IMR-90 (cell line): ENCODE results near the gene ZSCAN10. TPM values are rescaled to one million over a fixed set of nuclear protein-coding genes. Genes with fewer than 3 reads are reported as not detected.

Source experiments
- ATAC-seq: fragments of 200-7000 bp; cut with Tn5 transposase; 2 replicates; pipeline ENCODE4 v1.9.1; 2020; ENCODE audit warnings: low read depth, mild to moderate bottlenecking, moderate library complexity
- BruUV-seq: library from RNA; stranded (reverse); fragments of 400-500 nt; replicated peaks from 2 replicates; lab custom pipeline; 2021; lab: Mats Ljungman, UMichigan
- CTCF ChIA-PET: fragments of 300-600 bp; formaldehyde crosslinking; extraction: SDS; loops from one replicate; lab custom pipeline; 2021; ENCODE audit warnings: antibody characterized with exemption; lab: Yijun Ruan, JAX
- POLR2A ChIA-PET: fragments of 300-600 bp; sonication (Branson Sonifier 250); formaldehyde crosslinking; loops from one replicate; lab custom pipeline; 2022; ENCODE audit warnings: antibody characterized with exemption; ENCODE audit not compliant: unreplicated experiment; lab: Charles Lee
- DNase-seq: peaks from one replicate; pipeline ENCODE4 v3.0.0; 2013
- H2AFZ ChIP-seq: replicated peaks from 2 replicates; pipeline ENCODE3; 2013; ENCODE audit warnings: low read length, mild to moderate bottlenecking; ENCODE audit not compliant: poor library complexity
- H2AK5ac ChIP-seq: 2 replicates; pipeline ENCODE4 v1.6.1; 2013; ENCODE audit warnings: low read depth, low read length, inconsistent platforms
- H2AK9ac ChIP-seq: replicated peaks from 2 replicates; pipeline ENCODE3; 2013; ENCODE audit warnings: mild to moderate bottlenecking, low read depth, low read length, moderate library complexity; ENCODE audit not compliant: poor library complexity
- H2BK120ac ChIP-seq: 2 replicates; pipeline ENCODE4 v1.6.1; 2013; ENCODE audit warnings: low read depth, low read length, inconsistent platforms
- H2BK15ac ChIP-seq: 3 replicates; pipeline ENCODE4 v1.6.1; 2013; ENCODE audit warnings: low read depth, low read length, inconsistent platforms
- H2BK20ac ChIP-seq: 2 replicates; pipeline ENCODE4 v1.6.1; 2013; ENCODE audit warnings: low read depth, mild to moderate bottlenecking, inconsistent platforms, low read length, moderate library complexity
- H2BK5ac ChIP-seq: 2 replicates; pipeline ENCODE4 v1.6.1; 2013; ENCODE audit warnings: mild to moderate bottlenecking, low read depth, low read length, inconsistent platforms; ENCODE audit not compliant: poor library complexity, severe bottlenecking
- H3K14ac ChIP-seq: replicated peaks from 2 replicates; pipeline ENCODE4 v1.6.1; 2013; ENCODE audit warnings: low read depth, low read length, inconsistent platforms
- H3K18ac ChIP-seq: 2 replicates; pipeline ENCODE4 v1.6.1; 2013; ENCODE audit warnings: low read depth, low read length, control low read depth
- H3K23ac ChIP-seq: 2 replicates; pipeline ENCODE4 v1.6.1; 2013; ENCODE audit warnings: low read depth, low read length, inconsistent platforms
- H3K27ac ChIP-seq: 2 replicates; pipeline ENCODE4 v1.5.1; 2013; ENCODE audit warnings: mild to moderate bottlenecking, control low read depth, low read length; ENCODE audit not compliant: insufficient read depth
- H3K27me3 ChIP-seq: 2 replicates; pipeline ENCODE4 v1.6.1; 2013; ENCODE audit warnings: low read length; ENCODE audit not compliant: control insufficient read depth, insufficient read depth
- H3K36me3 ChIP-seq: 2 replicates; pipeline ENCODE4 v1.6.1; 2013; ENCODE audit warnings: low read length, mixed read lengths; ENCODE audit not compliant: control insufficient read depth, insufficient read depth
- H3K4ac ChIP-seq: 2 replicates; pipeline ENCODE4 v1.6.1; 2013; ENCODE audit warnings: low read depth, low read length, inconsistent platforms
- H3K4me1 ChIP-seq: 2 replicates; pipeline ENCODE4 v1.6.1; 2013; ENCODE audit warnings: low read length, mixed read lengths; ENCODE audit not compliant: control insufficient read depth, insufficient read depth
- H3K4me2 ChIP-seq: 2 replicates; pipeline ENCODE4 v1.6.1; 2013; ENCODE audit warnings: low read depth, mild to moderate bottlenecking, control low read depth, low read length, moderate library complexity
- H3K4me3 ChIP-seq: 2 replicates; pipeline ENCODE4 v1.5.1; 2013; ENCODE audit warnings: low read depth, mild to moderate bottlenecking, control low read depth, low read length, moderate library complexity; ENCODE audit not compliant: insufficient read depth
- H3K56ac ChIP-seq: 2 replicates; pipeline ENCODE4 v1.6.1; 2013; ENCODE audit warnings: low read length, inconsistent platforms; ENCODE audit not compliant: insufficient read depth; ENCODE audit errors: extremely low read depth
- H3K79me1 ChIP-seq, 2 experiments: 2 replicates each; pipeline ENCODE4 v1.6.1; 2013; ENCODE audit warnings: low read length in 2 of 2, inconsistent platforms in 1 of 2, low read depth in 1 of 2
- H3K9ac ChIP-seq: 2 replicates; pipeline ENCODE4 v1.6.1; 2013; ENCODE audit warnings: low read depth, low read length, control low read depth
- H3K9me1 ChIP-seq: 2 replicates; pipeline ENCODE4 v1.6.1; 2013; ENCODE audit warnings: low read length, inconsistent platforms; ENCODE audit not compliant: insufficient read depth
- H3K9me3 ChIP-seq: 2 replicates; pipeline ENCODE4 v1.6.1; 2013; ENCODE audit warnings: low read length; ENCODE audit not compliant: control insufficient read depth, insufficient read depth
- H4K20me1 ChIP-seq: 2 replicates; pipeline ENCODE4 v1.6.1; 2013; ENCODE audit warnings: low read length, inconsistent platforms; ENCODE audit not compliant: insufficient read depth
- H4K5ac ChIP-seq: 2 replicates; pipeline ENCODE4 v1.6.1; 2013; ENCODE audit warnings: mild to moderate bottlenecking, low read depth, low read length, control low read depth
- H4K8ac ChIP-seq, 2 experiments: 2 replicates each; pipeline ENCODE4 v1.6.1; 2013; ENCODE audit warnings: low read depth in 2 of 2, low read length in 2 of 2, control low read depth in 1 of 2, inconsistent platforms in 1 of 2
- H4K91ac ChIP-seq: 2 replicates; pipeline ENCODE4 v1.6.1; 2013; ENCODE audit warnings: low read depth, low read length, inconsistent platforms; ENCODE audit not compliant: insufficient read depth
- BHLHE40 ChIP-seq: fragments of 150-350 bp; IDR thresholded peaks from 2 replicates; pipeline ENCODE4 v1.6.1; 2016; ENCODE audit warnings: mild to moderate bottlenecking, low read depth, low read length
- CEBPB ChIP-seq: IDR thresholded peaks from 2 replicates; pipeline ENCODE4 v1.6.1; 2012; ENCODE audit warnings: low read depth, low read length, improper control_type of control experiment
- FOS ChIP-seq: fragments of 150-350 bp; IDR thresholded peaks from 2 replicates; pipeline ENCODE4 v1.6.1; 2016; ENCODE audit warnings: low read depth, low read length
- MAFK ChIP-seq: IDR thresholded peaks from 2 replicates; pipeline ENCODE4 v1.6.1; 2012; ENCODE audit warnings: low read depth, low read length, improper control_type of control experiment
- MAZ ChIP-seq: IDR thresholded peaks from 2 replicates; pipeline ENCODE4 v1.6.1; 2012; ENCODE audit warnings: low read depth, mild to moderate bottlenecking, low read length, improper control_type of control experiment, moderate library complexity, borderline replicate concordance
- MXI1 ChIP-seq: IDR thresholded peaks from 2 replicates; pipeline ENCODE4 v1.6.1; 2012; ENCODE audit warnings: low read depth, mild to moderate bottlenecking, low read length, moderate library complexity, borderline replicate concordance
- SMC3 ChIP-seq: fragments of 150-350 bp; IDR thresholded peaks from 2 replicates; pipeline ENCODE4 v1.6.1; 2016; ENCODE audit warnings: low read depth, mild to moderate bottlenecking, antibody characterized with exemption, low read length, moderate library complexity
- WGBS, 2 experiments: methylation state at CpG; one replicate each; pipeline versions ENCODE4 v1.1.5 to v1.1.7; 2013; ENCODE audit warnings: missing lambda C conversion rate in 2 of 2; ENCODE audit not compliant: insufficient read length in 1 of 2; ENCODE audit errors: extremely low coverage in 2 of 2; 5-methylcytosine and 5-hydroxymethylcytosine counted together
- dilution Hi-C: fragments of 300-500 bp; cut with HindIII; formaldehyde crosslinking; loops from one replicate; pipeline ENCODE4 v1.14.3; 2018; ENCODE audit warnings: low sequenced_read_pairs; ENCODE audit not compliant: unreplicated experiment
- in situ Hi-C: fragments of 300-500 bp; cut with MboI; formaldehyde crosslinking; loops from 3 replicates; pipeline ENCODE4 v1.14.3; 2019; ENCODE audit warnings: low sequenced_read_pairs, inconsistent platforms, mixed read lengths
- intact Hi-C: fragments of 100-400 bp; cut with micrococcal nuclease; formaldehyde crosslinking; loops from 2 replicates; pipeline ENCODE4 v1.10.0; 2022
- polyA plus RNA-seq, 3 experiments: library from polyadenylated mRNA; depleted of rRNA; stranded (reverse); fragments of >200 nt; gene quantifications; 2 replicates each; pipeline ENCODE4 v1.2.3, GENCODE V29; 2012; ENCODE audit warnings: low replicate concordance in 1 of 3
- total RNA-seq: library from RNA; depleted of rRNA; stranded (reverse); fragments of >200 nt; gene quantifications from 2 replicates; pipeline ENCODE4 v1.2.3, GENCODE V29; 2012
- TF ChIP-seq, protein P1 (sequence below): conservative IDR thresholded peaks from 2 replicates; pipeline ENCODE4 v1.5.1; 2012; ENCODE audit warnings: mild to moderate bottlenecking, low read depth, low read length, improper control_type of control experiment
- TF ChIP-seq, protein P2 (sequence below): fragments of 150-350 bp; IDR thresholded peaks from 2 replicates; pipeline ENCODE4 v1.6.1; 2016; ENCODE audit warnings: low read depth, mild to moderate bottlenecking, low read length, moderate library complexity, borderline replicate concordance

ZSCAN10 gene
- total and polyA plus RNA-seq, 2 of the 4 experiments (the other 2 are of a cell fraction): not detected

DNA sequence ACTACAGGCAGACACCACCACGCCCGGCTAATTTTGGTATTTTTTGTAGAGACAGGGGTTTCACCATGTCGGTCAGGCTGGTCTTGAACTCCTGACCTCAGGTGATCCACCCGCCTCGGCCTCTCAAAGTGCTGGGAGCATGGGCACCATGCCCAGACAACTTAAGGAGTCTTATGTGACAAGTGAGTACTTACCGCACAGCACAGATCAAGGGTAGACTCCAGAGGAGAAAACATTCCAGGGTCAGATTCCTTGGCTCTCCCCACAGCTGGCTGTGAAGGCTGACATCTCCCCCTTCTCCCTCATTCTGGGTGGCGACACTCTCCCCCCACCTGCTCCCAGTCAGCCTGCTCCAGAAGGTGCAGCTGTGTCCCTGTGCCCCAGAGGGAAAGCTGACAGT is 10.6 kb downstream of the ZSCAN10 start:
- no peaks in the 10 kb centered on the region for H3K9me3 ChIP-seq
- H4K20me1 ChIP-seq: no peaks in the 10 kb centered on the region
- POLR2A ChIA-PET: no interaction called here
- no peak overlapping the region for H2BK5ac ChIP-seq
- no peak overlapping the region for H2BK15ac ChIP-seq
- H3K27me3 ChIP-seq: peaks cover 28% of the 10 kb centered on the region
- no peak overlapping the region for H3K4ac ChIP-seq
- in situ Hi-C loops (no loop called here), dilution Hi-C loops (no loop called here), intact Hi-C loops (no loop called here)
- H3K23ac ChIP-seq: no peak overlapping the region
- H2AK5ac ChIP-seq: no peak overlapping the region
- H4K91ac ChIP-seq: no peak overlapping the region
- no peak overlapping the region for H4K5ac ChIP-seq
- no peaks in the 10 kb centered on the region for H3K4me1 ChIP-seq
- H4K8ac ChIP-seq: no peak overlapping the region
- no peak overlapping the region for H3K9ac ChIP-seq
- BruUV-seq: no TSS peak
- H3K79me1 ChIP-seq: no peaks in the 10 kb centered on the region
- H3K18ac ChIP-seq: no peak overlapping the region
- H3K9me1 ChIP-seq: no peaks in the 10 kb centered on the region
- H2BK120ac ChIP-seq: no peak overlapping the region
- CTCF ChIA-PET: no interaction called here
- no peak overlapping the region for H3K4me3 ChIP-seq
- H3K27ac ChIP-seq: no peak overlapping the region
- H3K56ac ChIP-seq: no peak overlapping the region
- H2BK20ac ChIP-seq: no peak overlapping the region
- TF ChIP-seq CEBPB (no peak), MAFK (no peak), SMC3 (no peak), MAZ (no peak), MXI1 (no peak), BHLHE40 (no peak), FOS (no peak)
- TF ChIP-seq, protein P1, sequence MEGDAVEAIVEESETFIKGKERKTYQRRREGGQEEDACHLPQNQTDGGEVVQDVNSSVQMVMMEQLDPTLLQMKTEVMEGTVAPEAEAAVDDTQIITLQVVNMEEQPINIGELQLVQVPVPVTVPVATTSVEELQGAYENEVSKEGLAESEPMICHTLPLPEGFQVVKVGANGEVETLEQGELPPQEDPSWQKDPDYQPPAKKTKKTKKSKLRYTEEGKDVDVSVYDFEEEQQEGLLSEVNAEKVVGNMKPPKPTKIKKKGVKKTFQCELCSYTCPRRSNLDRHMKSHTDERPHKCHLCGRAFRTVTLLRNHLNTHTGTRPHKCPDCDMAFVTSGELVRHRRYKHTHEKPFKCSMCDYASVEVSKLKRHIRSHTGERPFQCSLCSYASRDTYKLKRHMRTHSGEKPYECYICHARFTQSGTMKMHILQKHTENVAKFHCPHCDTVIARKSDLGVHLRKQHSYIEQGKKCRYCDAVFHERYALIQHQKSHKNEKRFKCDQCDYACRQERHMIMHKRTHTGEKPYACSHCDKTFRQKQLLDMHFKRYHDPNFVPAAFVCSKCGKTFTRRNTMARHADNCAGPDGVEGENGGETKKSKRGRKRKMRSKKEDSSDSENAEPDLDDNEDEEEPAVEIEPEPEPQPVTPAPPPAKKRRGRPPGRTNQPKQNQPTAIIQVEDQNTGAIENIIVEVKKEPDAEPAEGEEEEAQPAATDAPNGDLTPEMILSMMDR: no peak
- TF ChIP-seq, protein P2, sequence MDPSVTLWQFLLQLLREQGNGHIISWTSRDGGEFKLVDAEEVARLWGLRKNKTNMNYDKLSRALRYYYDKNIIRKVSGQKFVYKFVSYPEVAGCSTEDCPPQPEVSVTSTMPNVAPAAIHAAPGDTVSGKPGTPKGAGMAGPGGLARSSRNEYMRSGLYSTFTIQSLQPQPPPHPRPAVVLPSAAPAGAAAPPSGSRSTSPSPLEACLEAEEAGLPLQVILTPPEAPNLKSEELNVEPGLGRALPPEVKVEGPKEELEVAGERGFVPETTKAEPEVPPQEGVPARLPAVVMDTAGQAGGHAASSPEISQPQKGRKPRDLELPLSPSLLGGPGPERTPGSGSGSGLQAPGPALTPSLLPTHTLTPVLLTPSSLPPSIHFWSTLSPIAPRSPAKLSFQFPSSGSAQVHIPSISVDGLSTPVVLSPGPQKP: no peak
- H3K14ac ChIP-seq: no peak overlapping the region
- no peak overlapping the region for H3K4me2 ChIP-seq
- no peak for DNase-seq
- H3K36me3 ChIP-seq: no peaks in the 10 kb centered on the region
- no CpG with 5 or more reads among the region's 7 CpGs for WGBS, 2 experiments
- no peak for ATAC-seq
- H2AK9ac ChIP-seq: no peak overlapping the region
- no peak overlapping the region for H2AFZ ChIP-seq
